ENCODE data around the gene HSDL1.

HSDL1 gene

GRCh38 chr16:84176192-84177053 lies 31.4 kb upstream of the HSDL1 start:
- DNase-seq (ENCODE audit: low read depth in 2 of 2), result no peak

- DNase-seq (ENCODE audit: low read depth in 2 of 2), result peak in 1 of 2 donors; percentile 34
Measured at GRCh38 chr16:84175350-84176081, 30.5 kb upstream of the HSDL1 start.

- DNase-seq (ENCODE audit: low read depth in 2 of 2), result no peak
Measured at GRCh38 chr16:84174396-84174795, 29.4 kb upstream of the HSDL1 start.

GRCh38 chr16:84169765-84170310 lies 24.9 kb upstream of the HSDL1 start:
- DNase-seq (ENCODE audit: low read depth in 2 of 2), result no peak

GRCh38 chr16:84166796-84167695 lies 22.1 kb upstream of the HSDL1 start:
- DNase-seq (ENCODE audit: low read depth in 2 of 2), result no peak

GRCh38 chr16:84165746-84166145 lies 20.8 kb upstream of the HSDL1 start:
- DNase-seq (ENCODE audit: low read depth in 2 of 2), result no peak

- DNase-seq (ENCODE audit: low read depth in 2 of 2), result no peak
Measured at GRCh38 chr16:84161801-84162200, 16.8 kb upstream of the HSDL1 start.

- no peak for DNase-seq (ENCODE audit: low read depth in 2 of 2)
Measured at GRCh38 chr16:84161037-84161436, 16.1 kb upstream of the HSDL1 start.

- DNase-seq (ENCODE audit: low read depth in 2 of 2), result no peak
Measured at GRCh38 chr16:84159800-84160199, 14.8 kb upstream of the HSDL1 start.

- DNase-seq (ENCODE audit: low read depth in 2 of 2), result no peak
Measured at GRCh38 chr16:84159007-84159406, 14.0 kb upstream of the HSDL1 start.

- DNase-seq (ENCODE audit: low read depth in 2 of 2), result no peak
Measured at GRCh38 chr16:84156342-84156784, 11.4 kb upstream of the HSDL1 start.

- DNase-seq (ENCODE audit: low read depth in 2 of 2), result no peak
Measured at GRCh38 chr16:84155771-84156170, 10.8 kb upstream of the HSDL1 start.

GRCh38 chr16:84155226-84155625 lies 10.2 kb upstream of the HSDL1 start:
- DNase-seq (ENCODE audit: low read depth in 2 of 2), result no peak

GRCh38 chr16:84153660-84154214 lies 8.8 kb upstream of the HSDL1 start:
- no peak for DNase-seq (ENCODE audit: low read depth in 2 of 2)

GRCh38 chr16:84150926-84151325 lies 5.9 kb upstream of the HSDL1 start:
- no peak for DNase-seq (ENCODE audit: low read depth in 2 of 2)

- DNase-seq (ENCODE audit: low read depth in 2 of 2), result no peak
Measured at GRCh38 chr16:84144209-84144858, 643 bp downstream of the HSDL1 start.

GRCh38 chr16:84143784-84144199 lies 1.2 kb downstream of the HSDL1 start:
- no peak for DNase-seq (ENCODE audit: low read depth in 2 of 2)

- no peak for DNase-seq (ENCODE audit: low read depth in 2 of 2)
Measured at GRCh38 chr16:84143081-84143480, 1.9 kb downstream of the HSDL1 start.

GRCh38 chr16:84141143-84141670 lies 3.8 kb downstream of the HSDL1 start:
- no peak for DNase-seq (ENCODE audit: low read depth in 2 of 2)

GRCh38 chr16:84139628-84140258 lies 5.2 kb downstream of the HSDL1 start:
- no peak for DNase-seq (ENCODE audit: low read depth in 2 of 2)
